CD4-positive, alpha-beta T cell (primary cell): ENCODE measurements around the gene ZSCAN22. TPM values are rescaled to one million over a fixed set of nuclear protein-coding genes. Genes with fewer than 3 reads are reported as not detected.

Experiments
- ATAC-seq: fragments of 200-7000 bp; cut with Tn5 transposase; one replicate; pipeline ENCODE4 v1.10.0; 2022; ENCODE audit warnings: mild to moderate bottlenecking; ENCODE audit not compliant: poor library complexity
- CTCF ChIA-PET: fragments of 350-600 bp; sonication (Branson Sonifier 250); formaldehyde crosslinking; loops from one replicate; lab custom pipeline; 2021; ENCODE audit warnings: antibody characterized with exemption, inconsistent platforms; lab: Charles Lee
- POLR2A ChIA-PET: fragments of 350-600 bp; sonication (Branson Sonifier 250); formaldehyde crosslinking; loops from one replicate; lab custom pipeline; 2021; ENCODE audit warnings: antibody characterized with exemption, inconsistent platforms; lab: Charles Lee
- DNase-seq, 14 experiments: peaks; one replicate each; pipeline ENCODE4 v3.0.0-alpha.2; 2013 to 2020; ENCODE audit warnings: mixed read lengths in 2 of 14
- H3K27ac ChIP-seq, 2 donors: one replicate each; pipeline versions ENCODE4 v1.5.1 to v1.7.0; 2013; ENCODE audit warnings: low read length in 2 of 2, low read depth in 1 of 2, mild to moderate bottlenecking in 1 of 2
- H3K27me3 ChIP-seq, 2 experiments: 1 replicate in 1 of 2; 2 replicates in 1 of 2; pipeline versions ENCODE4 v1.6.1 to v1.7.0; 2013; ENCODE audit warnings: low read length in 2 of 2, control low read depth in 1 of 2, mild to moderate bottlenecking in 1 of 2, moderate library complexity in 1 of 2; ENCODE audit not compliant: insufficient read depth in 2 of 2, control insufficient read depth in 1 of 2
- H3K36me3 ChIP-seq: one replicate; pipeline ENCODE4 v1.6.1; 2013; ENCODE audit warnings: low read length, control low read depth; ENCODE audit not compliant: insufficient read depth
- H3K4me1 ChIP-seq: one replicate; pipeline ENCODE4 v1.6.1; 2013; ENCODE audit warnings: low read length, control low read depth; ENCODE audit not compliant: insufficient read depth
- H3K4me3 ChIP-seq: one replicate; pipeline ENCODE4 v1.5.1; 2013; ENCODE audit warnings: mild to moderate bottlenecking, low read length, moderate library complexity
- H3K9me3 ChIP-seq, 2 experiments: 1 replicate in 1 of 2; 2 replicates in 1 of 2; pipeline versions ENCODE4 v1.6.1 to v1.7.0; 2013; ENCODE audit warnings: low read length in 2 of 2, mild to moderate bottlenecking in 2 of 2, control low read depth in 1 of 2, moderate library complexity in 1 of 2; ENCODE audit not compliant: control insufficient read depth in 1 of 2, insufficient read depth in 1 of 2
- H3K27ac Mint-ChIP-seq: one replicate; pipeline ENCODE4 v1.8.0; 2020; ENCODE audit warnings: mixed read lengths
- H3K27me3 Mint-ChIP-seq: one replicate; pipeline ENCODE4 v1.8.0; 2021; ENCODE audit warnings: mixed read lengths
- H3K36me3 Mint-ChIP-seq: one replicate; pipeline ENCODE4 v1.8.0; 2021; ENCODE audit warnings: low read depth, mixed read lengths
- H3K4me1 Mint-ChIP-seq: one replicate; pipeline ENCODE4 v1.8.0; 2021; ENCODE audit warnings: low read depth, mixed read lengths
- H3K4me3 Mint-ChIP-seq: one replicate; pipeline ENCODE4 v1.8.0; 2020; ENCODE audit warnings: mild to moderate bottlenecking, mixed read lengths
- H3K9me3 Mint-ChIP-seq: one replicate; pipeline ENCODE4 v1.8.0; 2020; ENCODE audit warnings: mixed read lengths
- intact Hi-C, 2 experiments: fragments of 100-400 bp; cut with DNase I in 1 of 2; cut with micrococcal nuclease in 1 of 2; formaldehyde crosslinking; loops; one replicate each; pipeline versions ENCODE4 v1.15.1 to v1.9.0; 2023 to 2025; cut with DNase I, micrococcal nuclease
- total RNA-seq, 174 experiments: library from RNA in 2 of 174; stranded (reverse) in 2 of 174; gene quantifications; one replicate each; pipeline ENCODE4 v1.2.3 and lab custom pipeline; 2021 to 2026
- TF ChIP-seq, protein P1 (sequence below): fragments of 200-600 bp; IDR thresholded peaks from one replicate; pipeline ENCODE4 v1.8.0; 2022; ENCODE audit warnings: antibody characterized with exemption, mild to moderate bottlenecking

Gene ZSCAN22
- total RNA-seq, 2 experiments from 2014 or later = 0.77 to 0.81 TPM

DNA sequence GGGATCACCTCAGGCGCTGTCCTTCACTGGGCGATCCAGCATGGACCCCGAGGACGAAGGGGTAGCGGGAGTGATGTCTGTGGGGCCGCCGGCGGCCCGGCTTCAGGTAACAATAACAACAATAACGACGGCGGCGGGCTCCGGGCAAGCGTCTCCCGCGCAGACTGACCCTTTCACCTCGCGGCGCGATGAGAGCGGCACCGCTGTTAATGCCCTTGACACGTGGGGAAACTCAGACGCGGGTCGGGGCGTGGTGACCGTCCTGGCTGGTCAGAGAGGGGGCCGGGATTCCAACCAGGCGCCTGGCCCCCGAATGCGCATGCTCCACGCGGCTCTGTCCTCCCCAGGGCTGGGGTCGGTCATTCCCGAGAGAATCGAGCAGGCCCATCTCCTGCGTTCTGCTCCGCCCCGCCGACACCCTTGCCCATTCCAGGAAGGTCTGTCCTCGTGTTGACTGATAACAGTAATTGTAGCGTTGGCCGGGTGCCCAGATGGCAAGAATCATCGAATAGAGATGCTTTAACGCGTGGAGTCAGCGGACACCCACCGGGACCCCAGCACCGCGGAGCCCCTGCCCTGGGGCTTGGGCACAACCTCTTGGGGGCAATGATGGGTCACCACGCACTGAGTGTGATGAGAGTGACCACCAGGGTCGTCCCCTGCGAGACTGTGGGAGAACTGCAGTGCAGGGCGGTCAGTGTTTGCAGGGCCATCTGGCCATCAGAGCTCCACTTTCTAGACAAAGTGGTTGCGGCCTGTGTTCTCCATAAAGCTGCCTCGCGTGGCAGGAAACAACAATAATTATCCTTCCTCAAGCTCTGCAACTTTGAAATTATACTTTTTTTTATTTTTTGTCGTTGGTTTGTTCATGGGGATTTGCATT lies 47.5 kb upstream of the ZSCAN22 start:
- DNase-seq (peak in 12 of 14 experiments; percentile 3 to 56 (median 30)), ATAC-seq (no peak)
- Histone ChIP-seq H3K4me1 (peaks cover 29% of the 10 kb centered on the region), H3K4me3 (peak overlapping the region; percentile 89), H3K9me3 (peaks cover 12 to 20% of the 10 kb centered on the region in 2 experiments), H3K27me3 (no peaks in the 10 kb centered on the region), H3K27ac (peak overlapping the region; percentile 58 to 85), H3K36me3 (peaks cover 16% of the 10 kb centered on the region)
- peak overlapping the region; percentile 98 for H3K4me3 Mint-ChIP-seq
- TF ChIP-seq, protein P1, sequence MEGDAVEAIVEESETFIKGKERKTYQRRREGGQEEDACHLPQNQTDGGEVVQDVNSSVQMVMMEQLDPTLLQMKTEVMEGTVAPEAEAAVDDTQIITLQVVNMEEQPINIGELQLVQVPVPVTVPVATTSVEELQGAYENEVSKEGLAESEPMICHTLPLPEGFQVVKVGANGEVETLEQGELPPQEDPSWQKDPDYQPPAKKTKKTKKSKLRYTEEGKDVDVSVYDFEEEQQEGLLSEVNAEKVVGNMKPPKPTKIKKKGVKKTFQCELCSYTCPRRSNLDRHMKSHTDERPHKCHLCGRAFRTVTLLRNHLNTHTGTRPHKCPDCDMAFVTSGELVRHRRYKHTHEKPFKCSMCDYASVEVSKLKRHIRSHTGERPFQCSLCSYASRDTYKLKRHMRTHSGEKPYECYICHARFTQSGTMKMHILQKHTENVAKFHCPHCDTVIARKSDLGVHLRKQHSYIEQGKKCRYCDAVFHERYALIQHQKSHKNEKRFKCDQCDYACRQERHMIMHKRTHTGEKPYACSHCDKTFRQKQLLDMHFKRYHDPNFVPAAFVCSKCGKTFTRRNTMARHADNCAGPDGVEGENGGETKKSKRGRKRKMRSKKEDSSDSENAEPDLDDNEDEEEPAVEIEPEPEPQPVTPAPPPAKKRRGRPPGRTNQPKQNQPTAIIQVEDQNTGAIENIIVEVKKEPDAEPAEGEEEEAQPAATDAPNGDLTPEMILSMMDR = no peak
- peaks cover 69% of the 10 kb centered on the region for H3K36me3 Mint-ChIP-seq
- ChIA-PET CTCF (no interaction called here), POLR2A (interaction anchor here (1.0 to 3.6 kb wide), 12 partner anchors 9 to 128 kb away, joined by 3 to 31 read pairs (median 4); partner anchors contain the start of genes ERVK3-1, ZNF274, ZNF329 and ZNF497)
- H3K4me1 Mint-ChIP-seq = peaks cover 45% of the 10 kb centered on the region
- H3K27me3 Mint-ChIP-seq = no peaks in the 10 kb centered on the region
- H3K9me3 Mint-ChIP-seq = peaks cover 2% of the 10 kb centered on the region
- H3K27ac Mint-ChIP-seq = peak overlapping the region; percentile 92
- intact Hi-C loops = loop anchor here (2.0 to 10.0 kb wide), 4 partner anchors 48 to 552 kb away; partner anchors contain the start of genes ZNF544 (in 2 of the 2), ZNF671 (in 1 of the 2) and ZSCAN22 (in 1 of the 2)

DNA sequence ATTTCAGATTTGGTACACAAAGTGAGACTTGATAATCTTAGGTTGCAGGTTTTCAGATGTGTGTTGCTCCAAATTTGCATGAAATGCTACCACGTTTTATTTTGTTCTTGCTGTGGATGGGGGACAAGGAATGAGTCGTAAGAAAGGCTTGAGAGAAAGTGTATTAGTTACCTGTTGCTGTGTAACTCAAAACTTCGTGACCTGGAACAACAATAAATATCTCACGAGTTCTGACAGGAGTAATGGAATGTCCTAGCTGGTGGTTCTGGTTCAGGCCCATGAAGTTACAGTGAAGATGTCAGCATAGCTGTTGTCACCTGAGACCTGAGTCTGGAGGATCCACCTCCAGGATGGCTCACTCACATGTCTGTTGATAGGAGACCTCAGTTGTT lies 46.9 kb upstream of the ZSCAN22 start:
- CTCF ChIA-PET = no interaction called here
- POLR2A ChIA-PET = interaction anchor here (1.0 to 3.6 kb wide), 3 partner anchors 10 to 67 kb away, joined by 4 to 31 read pairs (median 5); partner anchors contain the start of gene ERVK3-1
- peak overlapping the region; percentile 92 for H3K27ac Mint-ChIP-seq
- TF ChIP-seq, protein P1 = no peak
- peaks cover 2% of the 10 kb centered on the region for H3K9me3 Mint-ChIP-seq
- DNase-seq (no peak), ATAC-seq (no peak)
- no peaks in the 10 kb centered on the region for H3K27me3 ChIP-seq
- H3K4me3 Mint-ChIP-seq = peak overlapping the region; percentile 98
- peak overlapping the region; percentile 89 for H3K4me3 ChIP-seq
- H3K4me1 Mint-ChIP-seq = peaks cover 45% of the 10 kb centered on the region
- H3K27ac ChIP-seq = no peak overlapping the region
- peaks cover 11% of the 10 kb centered on the region for H3K36me3 ChIP-seq
- peaks cover 67% of the 10 kb centered on the region for H3K36me3 Mint-ChIP-seq
- intact Hi-C loops = loop anchor here (2.0 to 10.0 kb wide), 4 partner anchors 47 to 553 kb away; partner anchors contain the start of genes ZNF544 (in 2 of the 2), ZNF671 (in 1 of the 2) and ZSCAN22 (in 1 of the 2)
- no peaks in the 10 kb centered on the region for H3K27me3 Mint-ChIP-seq
- H3K9me3 ChIP-seq = peaks cover 5 to 20% of the 10 kb centered on the region in 2 experiments
- peaks cover 29% of the 10 kb centered on the region for H3K4me1 ChIP-seq

DNA sequence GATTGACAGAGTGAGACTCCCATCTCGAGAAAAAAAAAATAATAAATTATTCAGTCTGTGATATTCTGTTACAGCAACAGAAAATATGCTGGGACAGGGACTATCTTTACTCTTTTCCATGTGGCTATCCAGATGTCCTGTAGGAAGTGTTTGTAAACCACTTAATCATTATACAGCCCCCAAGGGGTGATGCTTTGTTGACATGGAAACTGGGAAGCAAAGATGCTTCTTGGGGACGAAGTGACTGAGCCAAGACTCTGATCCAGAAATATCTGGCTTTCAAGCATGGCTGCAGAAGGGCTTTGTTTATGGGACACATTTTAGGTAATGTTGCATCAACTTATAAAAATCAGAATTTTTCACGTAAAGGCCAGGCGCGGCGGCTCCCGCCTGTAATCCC lies 42.6 kb upstream of the ZSCAN22 start:
- Mint-ChIP-seq H3K27ac (no peak overlapping the region), H3K36me3 (peaks cover 75% of the 10 kb centered on the region), H3K4me3 (no peak overlapping the region), H3K27me3 (no peaks in the 10 kb centered on the region), H3K4me1 (peaks cover 29% of the 10 kb centered on the region), H3K9me3 (no peaks in the 10 kb centered on the region)
- H3K27me3 ChIP-seq = no peaks in the 10 kb centered on the region
- H3K9me3 ChIP-seq = no peaks in the 10 kb centered on the region
- TF ChIP-seq, protein P1 = no peak
- H3K4me1 ChIP-seq = peaks cover 13% of the 10 kb centered on the region
- CTCF ChIA-PET = no interaction called here
- H3K4me3 ChIP-seq = no peak overlapping the region
- POLR2A ChIA-PET = no interaction called here
- no peak for ATAC-seq
- H3K36me3 ChIP-seq = peaks cover 34% of the 10 kb centered on the region
- DNase-seq = no peak
- intact Hi-C loops = no loop called here
- no peak overlapping the region for H3K27ac ChIP-seq
